ENCODE results near the gene ZBTB12.

Gene ZBTB12

GRCh38 chr6:31878222-31878621, 23.7 kb downstream of the ZBTB12 start:
- no peak for DNase-seq
- no peak overlapping the region for H3K27ac ChIP-seq
- no peak overlapping the region for H3K4me3 ChIP-seq (ENCODE audit: low read depth, low read length)
- no peak for TF ChIP-seq CTCF (IDR thresholded peaks at IDR 0.05; ENCODE audit: low read depth, low read length)
- H3K36me3 ChIP-seq = peaks cover 43% of the 10 kb centered on the region
- H3K9me3 ChIP-seq (ENCODE audit: severe bottlenecking) = no peaks in the 10 kb centered on the region
- no peaks in the 10 kb centered on the region for H3K27me3 ChIP-seq (ENCODE audit: insufficient read depth, low read depth, severe bottlenecking)

GRCh38 chr6:31877651-31878161, 24.2 kb downstream of the ZBTB12 start:
- no peak for DNase-seq
- Histone ChIP-seq H3K27me3 (ENCODE audit: insufficient read depth, low read depth, severe bottlenecking) (no peaks in the 10 kb centered on the region), H3K36me3 (peaks cover 37% of the 10 kb centered on the region), H3K9me3 (ENCODE audit: severe bottlenecking) (no peaks in the 10 kb centered on the region), H3K4me3 (ENCODE audit: low read depth, low read length) (no peak overlapping the region), H3K27ac (no peak overlapping the region)
- TF ChIP-seq CTCF (IDR thresholded peaks at IDR 0.05; ENCODE audit: low read depth, low read length) = no peak

- DNase-seq = no peak
- H3K36me3 ChIP-seq = peaks cover 32% of the 10 kb centered on the region
- H3K27me3 ChIP-seq (ENCODE audit: insufficient read depth, low read depth, severe bottlenecking) = no peaks in the 10 kb centered on the region
- TF ChIP-seq CTCF (IDR thresholded peaks at IDR 0.05; ENCODE audit: low read depth, low read length) = no peak
- H3K9me3 ChIP-seq (ENCODE audit: severe bottlenecking) = no peaks in the 10 kb centered on the region
- H3K27ac ChIP-seq = no peak overlapping the region
- no peak overlapping the region for H3K4me3 ChIP-seq (ENCODE audit: low read depth, low read length)
These were observed 24.7 kb downstream of the ZBTB12 start for GRCh38 chr6:31877125-31877650.

- no peak for DNase-seq
- Histone ChIP-seq H3K9me3 (ENCODE audit: severe bottlenecking) (no peaks in the 10 kb centered on the region), H3K27ac (no peak overlapping the region), H3K36me3 (peaks cover 24% of the 10 kb centered on the region), H3K27me3 (ENCODE audit: insufficient read depth, low read depth, severe bottlenecking) (no peaks in the 10 kb centered on the region), H3K4me3 (ENCODE audit: low read depth, low read length) (no peak overlapping the region)
- TF ChIP-seq CTCF (IDR thresholded peaks at IDR 0.05; ENCODE audit: low read depth, low read length) = no peak
These were observed 25.5 kb downstream of the ZBTB12 start for GRCh38 chr6:31876357-31876756.

- Histone ChIP-seq H3K9me3 (ENCODE audit: severe bottlenecking) (no peaks in the 10 kb centered on the region), H3K27ac (no peak overlapping the region), H3K4me3 (ENCODE audit: low read depth, low read length) (no peak overlapping the region), H3K27me3 (ENCODE audit: insufficient read depth, low read depth, severe bottlenecking) (no peaks in the 10 kb centered on the region), H3K36me3 (peaks cover 19% of the 10 kb centered on the region)
- no peak for DNase-seq
- TF ChIP-seq CTCF (IDR thresholded peaks at IDR 0.05; ENCODE audit: low read depth, low read length) = no peak
These were observed 26.0 kb downstream of the ZBTB12 start for GRCh38 chr6:31875877-31876276.
